Measurements from ENCODE around the gene RNF19B. TPM values are rescaled to one million over a fixed set of nuclear protein-coding genes. Genes with fewer than 3 reads are reported as not detected.

Gene RNF19B
- total RNA-seq, 1 donor from 2014 or later: 29.7 TPM

DNA sequence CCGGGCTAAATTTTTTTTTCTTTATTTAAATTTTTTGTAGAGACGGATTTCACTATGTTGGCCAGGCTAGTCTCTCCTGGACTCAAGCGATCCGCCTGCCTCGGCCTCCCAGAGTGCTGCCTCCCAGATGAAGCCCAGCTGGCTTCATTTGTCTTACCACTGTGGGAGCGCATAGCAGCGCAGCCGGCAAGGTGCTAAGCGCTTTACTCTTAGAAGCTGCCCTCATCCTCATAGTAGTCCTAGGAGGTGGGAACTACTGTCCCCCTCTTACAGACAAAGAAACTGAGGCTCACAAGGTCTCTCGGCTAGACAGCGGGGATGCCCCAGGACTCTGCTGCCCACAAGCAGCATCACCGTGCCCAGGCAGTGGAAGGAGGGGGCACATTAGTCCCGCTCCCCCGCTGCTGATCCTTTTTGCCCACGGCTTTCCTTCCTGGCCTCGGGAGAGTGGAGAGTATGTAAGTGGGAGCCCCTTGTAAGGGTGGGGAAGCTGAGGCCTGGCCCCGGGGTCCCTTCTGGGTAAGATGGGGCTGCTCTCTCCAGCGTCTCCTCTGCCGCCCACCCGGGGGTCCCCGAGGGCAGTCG, 64.1 kb downstream of the RNF19B start:
- TF ChIP-seq, protein P1, sequence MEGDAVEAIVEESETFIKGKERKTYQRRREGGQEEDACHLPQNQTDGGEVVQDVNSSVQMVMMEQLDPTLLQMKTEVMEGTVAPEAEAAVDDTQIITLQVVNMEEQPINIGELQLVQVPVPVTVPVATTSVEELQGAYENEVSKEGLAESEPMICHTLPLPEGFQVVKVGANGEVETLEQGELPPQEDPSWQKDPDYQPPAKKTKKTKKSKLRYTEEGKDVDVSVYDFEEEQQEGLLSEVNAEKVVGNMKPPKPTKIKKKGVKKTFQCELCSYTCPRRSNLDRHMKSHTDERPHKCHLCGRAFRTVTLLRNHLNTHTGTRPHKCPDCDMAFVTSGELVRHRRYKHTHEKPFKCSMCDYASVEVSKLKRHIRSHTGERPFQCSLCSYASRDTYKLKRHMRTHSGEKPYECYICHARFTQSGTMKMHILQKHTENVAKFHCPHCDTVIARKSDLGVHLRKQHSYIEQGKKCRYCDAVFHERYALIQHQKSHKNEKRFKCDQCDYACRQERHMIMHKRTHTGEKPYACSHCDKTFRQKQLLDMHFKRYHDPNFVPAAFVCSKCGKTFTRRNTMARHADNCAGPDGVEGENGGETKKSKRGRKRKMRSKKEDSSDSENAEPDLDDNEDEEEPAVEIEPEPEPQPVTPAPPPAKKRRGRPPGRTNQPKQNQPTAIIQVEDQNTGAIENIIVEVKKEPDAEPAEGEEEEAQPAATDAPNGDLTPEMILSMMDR (IDR thresholded peaks at IDR 0.05; ENCODE audit: insufficient read depth, low read depth, low read length): no peak
- no peak for TF ChIP-seq EZH2 (IDR thresholded peaks at IDR 0.05; ENCODE audit: insufficient read depth, low read length)
- Mint-ChIP-seq H3K36me3 (ENCODE audit: low read depth, unreplicated experiment) (peaks cover 2% of the 10 kb centered on the region), H3K4me1 (ENCODE audit: low read depth, unreplicated experiment) (no peaks in the 10 kb centered on the region), H3K27me3 (ENCODE audit: low read depth, unreplicated experiment) (peaks cover 61% of the 10 kb centered on the region), H3K9me3 (ENCODE audit: unreplicated experiment) (no peaks in the 10 kb centered on the region), H3K27ac (ENCODE audit: unreplicated experiment) (no peak overlapping the region), H3K4me3 (ENCODE audit: unreplicated experiment) (peak overlapping the region; percentile 80)
- Histone ChIP-seq H3K27ac (ENCODE audit: low read depth, low read length) (no peak overlapping the region), H3K4me1 (ENCODE audit: insufficient read depth, low read length) (peaks cover 2% of the 10 kb centered on the region), H3K79me2 (ENCODE audit: insufficient read depth, low read length) (no peaks in the 10 kb centered on the region), H3K9me3 (ENCODE audit: insufficient read depth, low read depth, low read length) (no peaks in the 10 kb centered on the region), H4K20me1 (ENCODE audit: insufficient read depth, low read length) (no peaks in the 10 kb centered on the region), H3K4me3 (ENCODE audit: insufficient read depth, low read depth, low read length) (peak overlapping the region; percentile 62), H3K36me3 (ENCODE audit: insufficient read depth, low read length) (no peaks in the 10 kb centered on the region), H3K4me2 (ENCODE audit: low read length) (peak overlapping the region; percentile 92), H3K27me3 (ENCODE audit: insufficient read depth, low read length) (peaks cover 3% of the 10 kb centered on the region), H3K9ac (ENCODE audit: low read length) (peak overlapping the region; percentile 43), H2AFZ (ENCODE audit: low read depth, low read length) (peak overlapping the region; percentile 80)
- DNase-seq (ENCODE audit: low read depth): no peak
- no peak for FAIRE-seq

DNA sequence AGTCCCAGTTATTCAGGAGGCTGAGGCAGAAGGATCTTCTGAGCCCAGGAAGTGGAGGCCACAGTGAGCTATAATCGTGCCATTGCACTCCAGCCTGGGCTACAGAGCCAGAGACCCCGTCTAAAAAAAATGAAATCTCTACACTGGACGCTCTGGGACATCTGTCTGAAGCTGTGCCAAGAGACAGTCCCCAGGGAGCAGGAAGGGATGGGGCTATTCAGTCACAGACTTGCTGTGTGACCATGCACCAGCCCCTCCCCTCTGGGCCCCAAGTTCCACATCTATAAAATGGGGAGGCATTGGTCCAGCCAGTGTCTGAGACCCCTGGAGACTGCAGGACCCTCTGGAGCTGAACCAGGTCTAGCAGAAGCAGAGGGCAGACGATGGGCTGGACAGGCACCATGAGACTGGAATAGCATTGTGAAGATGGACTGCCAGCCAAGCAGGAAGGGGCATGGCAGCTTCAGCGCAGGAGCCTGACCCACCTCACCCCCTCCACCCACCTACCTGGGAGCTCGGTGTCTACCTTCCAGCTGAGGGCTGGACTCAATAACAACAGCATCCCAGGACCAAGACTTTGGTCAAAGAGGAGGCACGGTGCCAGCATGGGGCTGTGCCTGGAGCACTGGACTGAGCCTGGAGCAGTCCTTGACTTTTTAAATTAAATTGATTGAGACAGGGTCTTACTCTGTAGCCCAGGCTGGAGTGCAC, 64.9 kb downstream of the RNF19B start:
- TF ChIP-seq, protein P1 (IDR thresholded peaks at IDR 0.05; ENCODE audit: insufficient read depth, low read depth, low read length): no peak
- TF ChIP-seq EZH2 (IDR thresholded peaks at IDR 0.05; ENCODE audit: insufficient read depth, low read length): no peak
- Histone ChIP-seq H3K9ac (ENCODE audit: low read length) (no peak overlapping the region), H3K4me3 (ENCODE audit: insufficient read depth, low read depth, low read length) (no peak overlapping the region), H3K36me3 (ENCODE audit: insufficient read depth, low read length) (no peaks in the 10 kb centered on the region), H3K4me1 (ENCODE audit: insufficient read depth, low read length) (peaks cover 2% of the 10 kb centered on the region), H3K4me2 (ENCODE audit: low read length) (no peak overlapping the region), H3K79me2 (ENCODE audit: insufficient read depth, low read length) (no peaks in the 10 kb centered on the region), H3K27me3 (ENCODE audit: insufficient read depth, low read length) (peaks cover 3% of the 10 kb centered on the region), H3K9me3 (ENCODE audit: insufficient read depth, low read depth, low read length) (no peaks in the 10 kb centered on the region), H4K20me1 (ENCODE audit: insufficient read depth, low read length) (no peaks in the 10 kb centered on the region), H2AFZ (ENCODE audit: low read depth, low read length) (no peak overlapping the region), H3K27ac (ENCODE audit: low read depth, low read length) (no peak overlapping the region)
- peak overlapping the region; percentile 80 for H3K4me3 Mint-ChIP-seq (ENCODE audit: unreplicated experiment)
- H3K27me3 Mint-ChIP-seq (ENCODE audit: low read depth, unreplicated experiment): peaks cover 60% of the 10 kb centered on the region
- no peaks in the 10 kb centered on the region for H3K9me3 Mint-ChIP-seq (ENCODE audit: unreplicated experiment)
- H3K27ac Mint-ChIP-seq (ENCODE audit: unreplicated experiment): no peak overlapping the region
- DNase-seq (ENCODE audit: low read depth) (no peak), FAIRE-seq (no peak)
- peaks cover 2% of the 10 kb centered on the region for H3K36me3 Mint-ChIP-seq (ENCODE audit: low read depth, unreplicated experiment)
- H3K4me1 Mint-ChIP-seq (ENCODE audit: low read depth, unreplicated experiment): no peaks in the 10 kb centered on the region

DNA sequence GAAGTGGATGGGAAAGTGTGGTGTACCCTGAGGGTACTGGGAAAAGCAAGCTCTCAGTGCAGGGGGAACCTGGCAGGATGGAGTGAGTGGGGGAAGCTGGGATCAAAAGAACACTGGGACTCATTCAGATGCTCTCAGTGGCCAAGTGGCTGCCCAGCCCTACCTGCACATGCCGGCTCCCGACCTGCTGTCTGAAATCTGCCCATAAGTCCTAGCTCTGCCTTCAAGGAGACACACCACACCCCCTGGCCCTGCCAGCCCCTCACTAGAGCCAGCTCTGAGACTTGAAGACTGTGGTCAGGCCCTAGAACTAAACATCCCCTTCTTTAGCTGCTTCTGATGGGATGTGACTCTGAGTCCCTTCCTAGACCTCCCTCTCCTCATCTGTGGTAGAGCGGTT, 65.7 kb downstream of the RNF19B start:
- no peaks in the 10 kb centered on the region for H4K20me1 ChIP-seq (ENCODE audit: insufficient read depth, low read length)
- H3K4me1 Mint-ChIP-seq (ENCODE audit: low read depth, unreplicated experiment): no peaks in the 10 kb centered on the region
- H3K9me3 Mint-ChIP-seq (ENCODE audit: unreplicated experiment): no peaks in the 10 kb centered on the region
- no peak overlapping the region for H3K4me2 ChIP-seq (ENCODE audit: low read length)
- peaks cover 58% of the 10 kb centered on the region for H3K27me3 Mint-ChIP-seq (ENCODE audit: low read depth, unreplicated experiment)
- no peak overlapping the region for H3K27ac ChIP-seq (ENCODE audit: low read depth, low read length)
- no peak overlapping the region for H2AFZ ChIP-seq (ENCODE audit: low read depth, low read length)
- H3K4me1 ChIP-seq (ENCODE audit: insufficient read depth, low read length): peaks cover 2% of the 10 kb centered on the region
- H3K79me2 ChIP-seq (ENCODE audit: insufficient read depth, low read length): no peaks in the 10 kb centered on the region
- TF ChIP-seq, protein P1 (IDR thresholded peaks at IDR 0.05; ENCODE audit: insufficient read depth, low read depth, low read length): no peak
- no peak for TF ChIP-seq EZH2 (IDR thresholded peaks at IDR 0.05; ENCODE audit: insufficient read depth, low read length)
- no peak overlapping the region for H3K9ac ChIP-seq (ENCODE audit: low read length)
- no peak overlapping the region for H3K4me3 Mint-ChIP-seq (ENCODE audit: unreplicated experiment)
- no peaks in the 10 kb centered on the region for H3K36me3 ChIP-seq (ENCODE audit: insufficient read depth, low read length)
- peaks cover 3% of the 10 kb centered on the region for H3K27me3 ChIP-seq (ENCODE audit: insufficient read depth, low read length)
- no peaks in the 10 kb centered on the region for H3K9me3 ChIP-seq (ENCODE audit: insufficient read depth, low read depth, low read length)
- FAIRE-seq (no peak), DNase-seq (ENCODE audit: low read depth) (no peak)
- no peak overlapping the region for H3K27ac Mint-ChIP-seq (ENCODE audit: unreplicated experiment)
- no peak overlapping the region for H3K4me3 ChIP-seq (ENCODE audit: insufficient read depth, low read depth, low read length)
- peaks cover 2% of the 10 kb centered on the region for H3K36me3 Mint-ChIP-seq (ENCODE audit: low read depth, unreplicated experiment)
